ENCODE results near the gene GNA15. TPM values are rescaled to one million over a fixed set of nuclear protein-coding genes. Genes with fewer than 3 reads are reported as not detected.

The GNA15 gene
- total RNA-seq, 2 experiments from 2014 or later = 44.1 to 45.5 TPM

DNA sequence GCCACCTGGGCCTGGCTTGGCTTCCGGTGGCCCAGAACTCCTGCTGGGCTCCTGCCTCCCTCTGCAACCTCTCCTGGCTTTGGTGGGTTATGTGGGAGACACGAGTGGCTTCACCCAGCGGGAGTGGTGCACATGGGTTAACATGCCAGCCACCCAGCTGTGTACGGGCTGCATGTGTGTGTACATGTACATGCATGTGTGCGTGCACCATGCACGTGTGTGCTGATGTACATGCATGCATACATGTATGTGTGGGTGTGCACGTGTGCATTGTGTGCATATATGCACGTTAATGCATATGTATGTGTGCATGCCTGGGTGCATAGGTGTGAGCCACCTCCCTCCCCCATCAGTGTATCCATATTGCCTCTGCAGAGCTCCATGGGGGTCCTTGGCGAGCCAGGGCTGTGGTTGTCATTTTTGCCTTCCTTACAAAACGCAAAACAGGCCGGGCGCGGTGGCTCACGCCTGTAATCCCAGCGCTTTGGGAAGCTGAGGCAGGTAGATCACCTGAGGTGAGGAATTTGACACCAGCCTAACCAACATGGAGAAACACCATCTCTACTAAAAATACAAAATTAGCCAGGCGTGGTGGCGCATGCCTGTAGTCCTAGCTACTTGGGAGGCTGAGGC, 29.2 kb upstream of the GNA15 start:
- no peaks in the 10 kb centered on the region for H3K36me3 Mint-ChIP-seq (ENCODE audit: low read depth)
- peaks cover 10% of the 10 kb centered on the region for H3K4me1 Mint-ChIP-seq (ENCODE audit: low read depth)
- POLR2A ChIA-PET = no interaction called here
- TF ChIP-seq, protein P1, sequence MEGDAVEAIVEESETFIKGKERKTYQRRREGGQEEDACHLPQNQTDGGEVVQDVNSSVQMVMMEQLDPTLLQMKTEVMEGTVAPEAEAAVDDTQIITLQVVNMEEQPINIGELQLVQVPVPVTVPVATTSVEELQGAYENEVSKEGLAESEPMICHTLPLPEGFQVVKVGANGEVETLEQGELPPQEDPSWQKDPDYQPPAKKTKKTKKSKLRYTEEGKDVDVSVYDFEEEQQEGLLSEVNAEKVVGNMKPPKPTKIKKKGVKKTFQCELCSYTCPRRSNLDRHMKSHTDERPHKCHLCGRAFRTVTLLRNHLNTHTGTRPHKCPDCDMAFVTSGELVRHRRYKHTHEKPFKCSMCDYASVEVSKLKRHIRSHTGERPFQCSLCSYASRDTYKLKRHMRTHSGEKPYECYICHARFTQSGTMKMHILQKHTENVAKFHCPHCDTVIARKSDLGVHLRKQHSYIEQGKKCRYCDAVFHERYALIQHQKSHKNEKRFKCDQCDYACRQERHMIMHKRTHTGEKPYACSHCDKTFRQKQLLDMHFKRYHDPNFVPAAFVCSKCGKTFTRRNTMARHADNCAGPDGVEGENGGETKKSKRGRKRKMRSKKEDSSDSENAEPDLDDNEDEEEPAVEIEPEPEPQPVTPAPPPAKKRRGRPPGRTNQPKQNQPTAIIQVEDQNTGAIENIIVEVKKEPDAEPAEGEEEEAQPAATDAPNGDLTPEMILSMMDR (IDR thresholded peaks at IDR 0.05) = no peak
- ATAC-seq = no peak
- H3K9me3 Mint-ChIP-seq = no peaks in the 10 kb centered on the region
- no peak overlapping the region for H3K4me3 Mint-ChIP-seq
- CTCF ChIA-PET = interaction anchor here (1.2 to 11.9 kb wide), 5 partner anchors 10 to 358 kb away, joined by 3 to 179 read pairs (median 10); no protein-coding TSS in a partner anchor
- intact Hi-C loops (cut with micrococcal nuclease) = loop anchor here (10.0 kb wide), 1 partner anchor 142 kb away; no protein-coding TSS in a partner anchor
- no peak for DNase-seq
- no peaks in the 10 kb centered on the region for H3K27me3 Mint-ChIP-seq
- H3K27ac Mint-ChIP-seq = no peak overlapping the region

DNA sequence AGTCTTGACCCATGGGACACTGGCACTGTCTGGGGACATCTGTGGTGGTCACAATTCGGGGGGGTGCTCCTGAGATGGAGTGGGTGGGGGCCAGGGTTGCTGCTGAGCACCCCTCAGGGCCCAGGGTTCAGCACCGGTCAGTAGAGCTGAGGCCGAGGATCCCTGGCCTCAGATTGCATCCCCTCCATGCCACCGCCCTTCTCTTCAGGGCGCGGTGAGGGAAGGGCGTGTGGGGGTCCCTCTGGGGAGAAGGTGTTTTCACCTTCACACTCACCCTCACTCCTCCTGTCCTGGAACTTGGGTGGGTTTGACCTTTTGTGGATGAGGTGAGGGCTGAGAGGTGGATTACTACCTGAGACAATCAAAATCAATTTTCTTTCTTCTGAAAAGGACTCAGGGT, 28.2 kb upstream of the GNA15 start:
- ATAC-seq = no peak
- TF ChIP-seq, protein P1 (IDR thresholded peaks at IDR 0.05) = no peak
- H3K36me3 Mint-ChIP-seq (ENCODE audit: low read depth) = no peaks in the 10 kb centered on the region
- H3K27ac Mint-ChIP-seq = no peak overlapping the region
- ChIA-PET CTCF (interaction anchor here (1.4 to 11.9 kb wide), 13 partner anchors 9 to 220 kb away, joined by 3 to 179 read pairs (median 10); no protein-coding TSS in a partner anchor), POLR2A (no interaction called here)
- intact Hi-C loops (cut with micrococcal nuclease) = loop anchor here (10.0 kb wide), 1 partner anchor 143 kb away; no protein-coding TSS in a partner anchor
- no peaks in the 10 kb centered on the region for H3K27me3 Mint-ChIP-seq
- H3K4me1 Mint-ChIP-seq (ENCODE audit: low read depth) = peaks cover 10% of the 10 kb centered on the region
- DNase-seq = no peak
- no peak overlapping the region for H3K4me3 Mint-ChIP-seq
- no peaks in the 10 kb centered on the region for H3K9me3 Mint-ChIP-seq

DNA sequence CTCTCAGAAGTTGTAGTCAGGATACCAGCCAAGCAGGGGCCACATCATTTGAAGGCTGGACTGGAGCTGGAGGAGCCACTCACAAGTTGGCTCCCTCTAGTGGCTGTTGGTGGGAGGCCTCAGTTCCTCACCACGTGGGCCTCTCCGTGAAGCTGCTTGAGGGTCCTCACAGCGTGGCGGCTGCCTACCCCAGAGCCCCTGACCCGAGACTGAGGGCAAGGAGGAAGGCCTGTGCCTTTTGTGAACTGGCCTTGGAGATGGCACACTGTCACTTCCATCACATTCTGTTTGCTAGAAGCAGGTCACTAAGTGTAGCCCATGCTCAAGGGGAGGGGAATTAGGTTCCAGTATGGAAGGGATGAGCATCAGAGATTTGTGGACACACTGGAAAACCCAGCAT, 27.1 kb upstream of the GNA15 start:
- no peaks in the 10 kb centered on the region for H3K27me3 Mint-ChIP-seq
- no peaks in the 10 kb centered on the region for H3K36me3 Mint-ChIP-seq (ENCODE audit: low read depth)
- peak; percentile 85 for DNase-seq
- ATAC-seq = peak; percentile 83
- no peaks in the 10 kb centered on the region for H3K9me3 Mint-ChIP-seq
- TF ChIP-seq, protein P1 (IDR thresholded peaks at IDR 0.05) = peak; percentile 94
- ChIA-PET POLR2A (no interaction called here), CTCF (interaction anchor here (0.6 to 11.9 kb wide), 29 partner anchors 8 to 221 kb away, joined by 3 to 179 read pairs (median 5); partner anchors contain the start of gene TLE6)
- H3K27ac Mint-ChIP-seq = peak overlapping the region; percentile 61
- no peak overlapping the region for H3K4me3 Mint-ChIP-seq
- intact Hi-C loops (cut with micrococcal nuclease) = loop anchor here (10.0 kb wide), 1 partner anchor 144 kb away; no protein-coding TSS in a partner anchor
- H3K4me1 Mint-ChIP-seq (ENCODE audit: low read depth) = peaks cover 8% of the 10 kb centered on the region

DNA sequence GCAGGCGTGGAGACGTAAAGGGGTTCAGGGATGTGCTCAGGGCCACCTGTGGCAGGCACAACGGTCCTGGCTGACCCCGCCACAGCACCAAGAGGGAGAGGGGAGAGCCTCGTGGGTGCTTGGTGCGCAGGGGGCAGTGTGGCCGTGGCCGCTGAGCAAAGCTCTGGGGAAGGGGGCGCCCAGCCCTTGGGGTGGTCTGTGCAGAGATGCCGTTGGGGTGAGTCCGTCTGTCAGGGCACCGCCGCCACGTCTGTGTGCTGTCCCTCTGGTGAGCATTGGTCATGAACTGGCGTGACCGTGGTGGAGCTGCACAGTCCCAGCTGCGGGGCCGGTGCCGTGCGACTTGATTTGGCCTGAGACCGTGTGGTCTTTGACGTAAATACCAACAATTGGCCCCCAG, 26.3 kb upstream of the GNA15 start:
- intact Hi-C loops (cut with micrococcal nuclease) = loop anchor here (10.0 kb wide), 1 partner anchor 145 kb away; no protein-coding TSS in a partner anchor
- no peaks in the 10 kb centered on the region for H3K27me3 Mint-ChIP-seq
- TF ChIP-seq, protein P1 (IDR thresholded peaks at IDR 0.05) = no peak
- no peak for ATAC-seq
- ChIA-PET POLR2A (interaction anchor here (0.5 kb wide), 1 partner anchor 21 kb away, joined by 3 read pairs; no protein-coding TSS in a partner anchor), CTCF (interaction anchor here (1.0 to 11.9 kb wide), 9 partner anchors 17 to 152 kb away, joined by 3 to 179 read pairs (median 9); partner anchors contain the start of gene TLE6)
- peaks cover 4% of the 10 kb centered on the region for H3K4me1 Mint-ChIP-seq (ENCODE audit: low read depth)
- no peak overlapping the region for H3K4me3 Mint-ChIP-seq
- no peak for DNase-seq
- H3K36me3 Mint-ChIP-seq (ENCODE audit: low read depth) = no peaks in the 10 kb centered on the region
- no peaks in the 10 kb centered on the region for H3K9me3 Mint-ChIP-seq
- no peak overlapping the region for H3K27ac Mint-ChIP-seq
